A673 (cell line): ENCODE data around the gene TTLL12.

Experiments used
- CTCF ChIP-seq: fragments of 300-800, 200-600 bp; sonication (generic); conservative IDR thresholded peaks from 2 replicates; pipeline ENCODE4 v1.5.1; 2017; ENCODE audit warnings: low read depth, mild to moderate bottlenecking, antibody characterized with exemption, low read length, moderate library complexity, mixed read lengths
- EZH2 ChIP-seq: fragments of 200-600 bp; sonication (generic); IDR thresholded peaks from 2 replicates; pipeline ENCODE4 v1.6.1; 2017; ENCODE audit warnings: borderline replicate concordance, low read depth, mild to moderate bottlenecking, mixed read lengths, antibody characterized with exemption, low read length; ENCODE audit not compliant: poor library complexity, severe bottlenecking

GRCh38 chr22:43158778-43159483 is 28.0 kb downstream of the TTLL12 start:
- TF ChIP-seq CTCF (no peak), EZH2 (no peak)
